GM18861 (cell line): Measurements from ENCODE around the gene PER3.

Experiments
- ATAC-seq: cut with Tn5 transposase; IDR thresholded peaks from one replicate; pipeline ENCODE4 v1.9.1; 2021; ENCODE audit not compliant: unreplicated experiment

Gene PER3

GRCh38 chr1:7783826-7784491 is at the start of gene PER3:
PER3 (plus strand) TSS chr1:7784291; CDS start chr1:7784878, 587 bp downstream.
- peak; percentile 82 for ATAC-seq

DNA sequence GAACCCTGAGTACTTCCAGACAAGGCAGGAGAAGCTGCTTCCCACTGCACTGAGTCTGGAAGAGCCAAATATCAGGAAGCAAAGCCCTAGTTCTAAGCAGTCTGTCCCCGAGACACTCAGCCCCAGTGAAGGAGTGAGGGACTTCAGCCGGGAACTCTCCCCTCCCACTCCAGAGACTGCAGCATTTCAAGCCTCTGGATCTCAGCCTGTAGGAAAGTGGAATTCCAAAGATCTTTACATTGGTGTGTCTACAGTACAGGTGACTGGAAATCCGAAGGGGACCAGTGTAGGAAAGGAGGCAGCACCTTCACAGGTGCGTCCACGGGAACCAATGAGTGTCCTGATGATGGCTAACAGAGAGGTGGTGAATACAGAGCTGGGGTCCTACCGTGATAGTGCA is 46.0 kb upstream of the PER3 start:
- ATAC-seq = no peak

GRCh38 chr1:7743346-7743745 is 40.7 kb upstream of the PER3 start:
- ATAC-seq = no peak

DNA sequence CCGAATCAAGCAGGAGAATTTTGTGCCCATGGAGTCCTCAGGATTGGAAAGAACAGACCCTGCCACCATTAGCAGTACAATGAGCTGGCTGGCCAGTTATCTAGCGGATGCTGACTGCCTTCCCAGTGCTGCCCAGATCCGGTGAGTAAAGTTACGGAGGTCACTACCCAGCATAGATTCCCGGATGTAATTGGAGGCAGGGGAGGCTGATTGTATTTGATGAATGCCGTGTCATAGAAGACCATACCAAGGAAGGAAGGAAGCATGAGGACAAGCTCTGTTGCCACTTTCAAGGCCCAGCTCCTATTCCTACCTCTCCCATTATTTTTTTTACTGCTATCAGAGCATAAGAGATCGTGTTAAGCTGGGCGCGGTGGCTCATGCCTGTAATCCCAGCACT is 39.2 kb upstream of the PER3 start:
- no peak for ATAC-seq

DNA sequence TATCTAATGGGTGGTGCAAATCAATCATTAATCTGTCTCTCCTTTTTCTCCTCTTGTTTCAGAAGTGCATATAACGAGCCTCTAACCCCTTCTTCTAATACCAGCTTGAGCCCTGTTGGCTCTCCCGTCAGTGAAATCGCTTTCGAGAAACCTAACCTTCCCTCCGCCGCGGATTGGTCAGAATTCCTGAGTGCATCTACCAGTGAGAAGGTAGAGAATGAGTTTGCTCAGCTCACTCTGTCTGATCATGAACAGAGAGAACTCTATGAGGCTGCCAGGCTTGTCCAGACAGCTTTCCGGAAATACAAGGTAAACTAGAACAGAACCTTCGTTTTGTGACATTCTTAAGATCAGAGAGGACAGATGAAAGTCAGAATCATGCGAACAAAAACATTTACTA is 38.3 kb upstream of the PER3 start:
- ATAC-seq = no peak

DNA sequence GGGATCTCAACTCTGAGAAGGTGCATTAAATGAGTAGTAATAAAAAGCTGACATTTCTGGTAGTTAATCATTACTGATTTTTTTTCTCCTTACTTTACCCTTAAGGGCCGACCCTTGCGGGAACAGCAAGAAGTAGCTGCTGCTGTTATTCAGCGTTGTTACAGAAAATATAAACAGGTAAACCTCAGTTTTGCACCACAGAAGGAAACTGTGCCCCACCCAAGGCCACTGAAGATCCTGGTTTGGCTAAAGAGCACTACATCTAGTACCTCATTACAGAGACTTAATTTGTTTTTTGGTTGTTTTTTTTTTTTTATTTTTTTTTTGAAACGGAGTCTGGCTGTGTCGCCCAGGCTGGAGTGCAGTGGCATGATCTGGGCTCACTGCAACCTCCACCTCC is 36.5 kb upstream of the PER3 start:
- no peak for ATAC-seq

- no peak for ATAC-seq
These were observed 35.0 kb upstream of the PER3 start for GRCh38 chr1:7749126-7749525.

DNA sequence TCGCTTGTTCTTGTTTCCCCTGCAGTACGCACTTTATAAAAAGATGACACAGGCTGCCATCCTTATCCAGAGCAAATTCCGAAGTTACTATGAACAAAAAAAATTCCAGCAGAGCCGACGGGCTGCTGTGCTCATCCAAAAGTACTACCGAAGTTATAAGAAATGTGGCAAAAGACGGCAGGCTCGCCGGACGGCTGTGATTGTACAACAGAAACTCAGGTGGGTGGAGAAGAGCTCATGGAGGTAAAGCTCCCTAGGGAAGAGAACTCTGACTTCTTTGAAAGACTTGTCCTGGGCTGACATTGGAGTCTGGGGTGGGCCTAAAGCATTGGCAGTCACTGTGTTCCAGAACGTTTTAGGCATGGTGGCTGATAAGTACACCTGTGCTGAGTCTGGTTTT is 32.9 kb upstream of the PER3 start:
- no peak for ATAC-seq

- ATAC-seq = no peak
These were observed 31.3 kb upstream of the PER3 start for GRCh38 chr1:7752512-7753417.

- ATAC-seq = no peak
These were observed 30.4 kb upstream of the PER3 start for GRCh38 chr1:7753641-7754040.

DNA sequence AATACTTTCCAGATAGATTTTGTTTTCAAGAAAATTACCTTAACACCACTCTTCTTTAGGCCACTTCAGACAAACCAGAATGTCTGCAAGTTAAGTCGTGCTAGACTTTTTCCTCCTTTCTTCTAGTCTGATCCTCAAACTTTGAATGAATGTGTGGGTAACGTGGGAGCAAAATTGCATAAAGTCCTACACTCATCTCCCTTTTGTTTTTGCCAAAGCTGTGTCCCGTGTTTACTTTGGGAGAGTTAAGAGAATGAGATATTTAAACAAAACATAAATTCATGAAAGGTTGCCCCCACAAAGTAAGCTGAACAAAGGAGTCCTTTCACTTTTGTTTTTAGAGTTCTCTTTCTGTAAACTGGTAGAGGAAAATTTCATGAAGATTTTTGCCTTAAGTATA is 29.9 kb upstream of the PER3 start:
- ATAC-seq = no peak

DNA sequence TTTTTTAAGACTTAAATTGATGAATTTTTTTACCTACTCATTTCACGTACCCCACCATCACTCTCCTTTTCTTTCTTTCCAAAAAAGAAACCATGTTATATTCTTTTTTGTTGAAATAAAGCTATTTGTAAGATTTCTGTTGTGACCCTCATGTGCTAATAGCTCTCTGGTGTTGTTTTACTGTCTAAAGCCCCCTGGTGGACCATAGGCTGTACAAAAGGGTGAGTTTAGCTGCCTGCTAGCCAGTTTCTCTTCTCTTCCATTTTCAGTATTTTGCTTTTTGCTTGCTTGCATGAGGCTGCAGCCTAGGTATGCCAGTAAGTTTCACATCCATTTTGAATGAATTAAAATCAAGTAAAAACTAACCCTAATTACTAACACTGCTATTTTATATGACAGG is 28.6 kb upstream of the PER3 start:
- ATAC-seq = no peak

DNA sequence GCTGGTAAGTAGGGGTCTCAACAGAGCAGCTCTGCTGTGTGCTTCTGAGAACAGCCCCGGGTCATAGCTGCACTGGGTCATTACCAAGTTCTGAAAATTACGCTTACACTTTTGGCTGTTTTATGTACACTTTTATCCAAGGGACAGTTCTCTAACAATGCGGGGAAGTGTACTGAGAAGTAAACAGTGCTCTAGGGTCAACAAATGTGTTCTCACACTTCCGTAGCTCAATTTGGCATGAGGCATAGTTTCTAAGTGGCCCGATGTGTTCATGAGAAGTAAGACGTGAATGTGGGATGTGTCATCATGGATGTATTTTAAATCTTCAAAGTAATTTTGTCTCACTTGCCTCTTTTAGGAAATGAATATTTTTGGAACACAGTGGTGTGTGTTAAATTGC is 23.8 kb upstream of the PER3 start:
- no peak for ATAC-seq

DNA sequence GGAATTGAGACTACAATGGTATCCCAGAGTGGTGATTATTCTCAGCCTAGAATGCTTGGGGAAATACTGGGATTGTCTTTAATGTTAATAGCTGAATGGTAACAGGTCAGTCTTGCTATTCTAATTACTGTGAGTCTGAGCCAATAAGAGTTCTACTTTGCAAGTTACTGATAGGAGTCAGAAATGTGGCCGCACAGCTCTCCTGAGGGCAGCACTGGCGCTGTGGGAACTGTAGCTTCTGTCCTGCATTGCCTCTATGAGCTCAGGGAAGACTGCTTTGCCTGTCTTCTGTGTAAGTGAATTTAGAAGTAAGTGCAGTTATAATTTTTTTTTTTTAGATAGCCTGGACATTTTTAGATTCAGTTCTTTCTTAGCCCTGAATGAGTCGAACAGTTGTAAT is 23.0 kb upstream of the PER3 start:
- ATAC-seq = no peak

DNA sequence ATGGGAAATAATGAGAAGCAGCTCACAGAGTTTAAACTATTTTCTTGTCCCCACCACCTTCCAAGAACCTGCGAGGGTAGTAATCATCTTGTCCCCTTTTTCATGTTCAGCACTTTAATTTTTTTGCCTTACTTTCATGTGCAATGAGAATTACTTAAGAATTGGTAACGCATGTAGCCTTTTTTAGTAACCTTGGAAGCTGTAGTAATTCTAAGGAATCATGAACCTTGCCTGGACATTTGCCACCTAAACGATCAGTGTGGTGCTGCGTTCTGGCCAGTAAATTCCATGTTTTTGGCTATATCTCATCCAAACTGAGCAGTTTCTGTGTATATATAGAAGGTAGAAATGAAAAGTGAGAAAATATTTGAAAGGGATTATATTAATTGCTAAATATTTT is 16.9 kb upstream of the PER3 start:
- ATAC-seq = no peak

GRCh38 chr1:7768583-7768982 is 15.5 kb upstream of the PER3 start:
- no peak for ATAC-seq

GRCh38 chr1:7769673-7770412 is 14.2 kb upstream of the PER3 start:
- no peak for ATAC-seq

DNA sequence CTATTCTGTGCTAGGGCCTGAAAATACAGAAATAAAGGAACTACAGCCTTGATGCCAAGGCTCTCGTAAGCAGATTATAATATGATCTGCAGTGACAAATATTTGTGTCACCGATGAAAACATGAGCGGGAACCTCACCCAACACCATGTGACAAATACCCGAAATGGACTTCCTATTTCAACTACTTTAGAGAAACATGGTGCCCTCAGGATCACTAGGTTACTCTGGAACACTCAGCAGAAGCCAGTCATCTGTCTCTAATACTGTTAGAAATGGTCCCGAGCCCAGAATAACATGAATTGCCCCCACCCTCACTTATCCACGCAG is 13.5 kb upstream of the PER3 start:
- no peak for ATAC-seq

DNA sequence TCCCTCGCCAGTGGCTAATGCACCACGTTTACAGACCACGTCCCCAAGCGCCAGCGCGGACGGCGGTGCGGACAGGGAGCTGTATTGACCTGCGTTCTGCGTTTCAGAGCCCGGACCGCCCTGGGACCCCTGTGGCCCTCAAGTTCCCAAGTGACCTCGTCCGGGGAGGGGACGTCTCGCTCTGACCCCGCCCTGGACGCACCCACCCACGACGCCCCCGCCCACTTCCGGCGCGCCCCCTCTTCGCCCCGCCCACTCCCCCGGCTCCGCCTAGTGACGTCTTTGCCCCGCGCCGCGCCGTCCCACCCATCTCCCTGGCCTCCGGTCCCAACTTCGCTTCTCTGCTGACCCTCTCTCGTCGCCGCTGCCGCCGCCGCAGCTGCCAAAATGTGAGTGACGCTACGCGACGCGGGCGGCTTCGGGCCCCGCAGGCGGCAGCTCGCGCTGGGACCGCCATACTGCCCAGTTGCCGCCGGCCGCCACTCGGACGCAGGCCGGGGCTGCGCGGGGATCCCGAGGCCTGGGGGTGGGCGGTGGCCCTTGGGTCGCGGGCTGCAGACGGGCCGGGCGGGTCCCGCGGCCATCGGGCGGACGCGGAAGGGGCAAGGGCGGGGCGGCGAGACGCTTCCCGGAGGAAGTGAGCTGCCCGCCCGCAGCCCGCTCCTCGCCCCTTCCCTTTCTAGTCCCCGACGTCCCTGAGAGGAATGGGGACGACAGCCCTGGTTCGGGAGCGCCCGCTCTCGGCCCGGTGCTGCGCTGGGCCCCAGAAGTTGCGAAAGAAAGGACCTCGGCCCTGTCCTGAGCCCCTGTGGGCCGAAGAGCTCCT is 12.9 kb upstream of the PER3 start, which contains the start of gene VAMP3:
VAMP3 (plus strand) TSS at position 300 of the 826 bp plus-strand sequence; CDS start at position 388, 88 bp downstream.
- peak; percentile 55 for ATAC-seq

DNA sequence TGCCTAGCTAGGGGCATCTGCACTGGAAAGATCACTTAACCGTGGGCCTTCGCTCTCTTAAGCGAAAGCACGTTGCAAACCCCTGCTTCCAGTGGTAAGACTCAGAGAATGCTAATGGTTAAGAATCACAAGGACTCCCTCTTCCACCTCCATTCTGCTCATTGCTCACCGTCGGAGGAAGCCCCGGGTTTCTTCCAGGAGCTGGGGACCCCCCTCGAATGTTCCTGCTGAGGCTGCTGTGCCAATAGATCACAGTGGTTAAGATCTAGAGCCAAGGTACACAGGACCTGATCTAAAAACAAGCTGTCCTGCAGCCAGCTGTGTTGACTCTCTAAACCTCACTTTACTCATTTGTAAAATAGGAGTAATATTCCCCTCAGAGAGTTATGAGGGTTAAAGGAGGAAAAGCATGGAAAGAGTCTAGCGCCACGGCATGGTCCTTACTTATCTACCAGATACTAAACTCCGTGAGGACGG is 12.2 kb upstream of the PER3 start:
- no peak for ATAC-seq

DNA sequence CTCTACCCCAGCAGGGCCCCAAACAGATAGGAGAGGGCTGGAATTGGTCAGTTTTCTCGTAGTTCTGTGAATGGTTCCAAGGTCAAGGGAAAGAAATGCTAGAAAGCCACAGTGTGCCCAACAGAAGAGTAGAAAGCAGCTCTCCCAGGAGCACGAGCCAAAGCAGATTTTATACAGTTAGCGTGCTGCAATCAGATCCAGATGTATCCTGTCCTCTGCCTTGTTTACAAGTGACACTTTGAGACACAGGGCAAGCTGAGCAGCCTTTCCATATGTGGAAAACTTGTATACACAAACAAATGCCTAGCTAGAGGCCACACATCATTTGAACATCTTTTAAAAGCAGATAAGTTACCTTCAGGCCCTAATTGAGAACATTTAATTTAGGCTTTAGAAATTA is 6.5 kb upstream of the PER3 start:
- no peak for ATAC-seq
